HG03460 (cell line): ENCODE data around the gene PRTFDC1.
"Not testable (repeated sequence)": the region's sequence is repeated elsewhere in the genome, so short reads cannot be mapped to it uniquely, and the experiment has no call there.

Source experiments
- ATAC-seq: cut with Tn5 transposase; IDR thresholded peaks from one replicate; pipeline ENCODE4 v1.9.1; 2021; ENCODE audit not compliant: unreplicated experiment

The PRTFDC1 gene

GRCh38 chr10:24935504-24936292 is 16.7 kb downstream of the PRTFDC1 start:
- no peak for ATAC-seq

GRCh38 chr10:24931236-24931635 is 21.2 kb downstream of the PRTFDC1 start:
- ATAC-seq: no peak

GRCh38 chr10:24930427-24930826 is 22.0 kb downstream of the PRTFDC1 start:
- peak; percentile 69 for ATAC-seq

- no peak for ATAC-seq
Measured at GRCh38 chr10:24929904-24930303, 22.5 kb downstream of the PRTFDC1 start.

GRCh38 chr10:24929056-24929544 is 23.3 kb downstream of the PRTFDC1 start:
- no peak for ATAC-seq

- ATAC-seq: no peak
Measured at GRCh38 chr10:24928163-24928562, 24.2 kb downstream of the PRTFDC1 start.

GRCh38 chr10:24926557-24926956 is 25.8 kb downstream of the PRTFDC1 start:
- ATAC-seq: no peak

- ATAC-seq: no peak
Measured at GRCh38 chr10:24925799-24926198, 26.6 kb downstream of the PRTFDC1 start.

GRCh38 chr10:24924483-24924882 is 27.9 kb downstream of the PRTFDC1 start:
- ATAC-seq: not testable (repeated sequence)

GRCh38 chr10:24922222-24922868 is 30.1 kb downstream of the PRTFDC1 start:
- not testable (repeated sequence) for ATAC-seq

GRCh38 chr10:24920907-24921881 is 31.2 kb downstream of the PRTFDC1 start:
- ATAC-seq: peak; percentile 77

- ATAC-seq: not testable (repeated sequence)
Measured at GRCh38 chr10:24920192-24920591, 32.2 kb downstream of the PRTFDC1 start.

- ATAC-seq: not testable (repeated sequence)
Measured at GRCh38 chr10:24919629-24920028, 32.8 kb downstream of the PRTFDC1 start.

- no peak for ATAC-seq
Measured at GRCh38 chr10:24917979-24918378, 34.4 kb downstream of the PRTFDC1 start.

GRCh38 chr10:24917493-24917892 is 34.9 kb downstream of the PRTFDC1 start:
- no peak for ATAC-seq

- no peak for ATAC-seq
Measured at GRCh38 chr10:24916365-24916764, 36.0 kb downstream of the PRTFDC1 start.

- ATAC-seq: no peak
Measured at GRCh38 chr10:24915304-24915703, 37.1 kb downstream of the PRTFDC1 start.

GRCh38 chr10:24914148-24914547 is 38.3 kb downstream of the PRTFDC1 start:
- no peak for ATAC-seq

- ATAC-seq: no peak
Measured at GRCh38 chr10:24912215-24912614, 40.2 kb downstream of the PRTFDC1 start.

- ATAC-seq: no peak
Measured at GRCh38 chr10:24911029-24911428, 41.4 kb downstream of the PRTFDC1 start.

GRCh38 chr10:24910574-24910973 is 41.8 kb downstream of the PRTFDC1 start:
- ATAC-seq: no peak
